ENCODE results near the gene DHRSX.
"Not testable (repeated sequence)": the region's sequence is repeated elsewhere in the genome, so short reads cannot be mapped to it uniquely, and the experiment has no call there.

DHRSX gene, protein sequence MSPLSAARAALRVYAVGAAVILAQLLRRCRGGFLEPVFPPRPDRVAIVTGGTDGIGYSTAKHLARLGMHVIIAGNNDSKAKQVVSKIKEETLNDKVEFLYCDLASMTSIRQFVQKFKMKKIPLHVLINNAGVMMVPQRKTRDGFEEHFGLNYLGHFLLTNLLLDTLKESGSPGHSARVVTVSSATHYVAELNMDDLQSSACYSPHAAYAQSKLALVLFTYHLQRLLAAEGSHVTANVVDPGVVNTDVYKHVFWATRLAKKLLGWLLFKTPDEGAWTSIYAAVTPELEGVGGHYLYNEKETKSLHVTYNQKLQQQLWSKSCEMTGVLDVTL

DNA sequence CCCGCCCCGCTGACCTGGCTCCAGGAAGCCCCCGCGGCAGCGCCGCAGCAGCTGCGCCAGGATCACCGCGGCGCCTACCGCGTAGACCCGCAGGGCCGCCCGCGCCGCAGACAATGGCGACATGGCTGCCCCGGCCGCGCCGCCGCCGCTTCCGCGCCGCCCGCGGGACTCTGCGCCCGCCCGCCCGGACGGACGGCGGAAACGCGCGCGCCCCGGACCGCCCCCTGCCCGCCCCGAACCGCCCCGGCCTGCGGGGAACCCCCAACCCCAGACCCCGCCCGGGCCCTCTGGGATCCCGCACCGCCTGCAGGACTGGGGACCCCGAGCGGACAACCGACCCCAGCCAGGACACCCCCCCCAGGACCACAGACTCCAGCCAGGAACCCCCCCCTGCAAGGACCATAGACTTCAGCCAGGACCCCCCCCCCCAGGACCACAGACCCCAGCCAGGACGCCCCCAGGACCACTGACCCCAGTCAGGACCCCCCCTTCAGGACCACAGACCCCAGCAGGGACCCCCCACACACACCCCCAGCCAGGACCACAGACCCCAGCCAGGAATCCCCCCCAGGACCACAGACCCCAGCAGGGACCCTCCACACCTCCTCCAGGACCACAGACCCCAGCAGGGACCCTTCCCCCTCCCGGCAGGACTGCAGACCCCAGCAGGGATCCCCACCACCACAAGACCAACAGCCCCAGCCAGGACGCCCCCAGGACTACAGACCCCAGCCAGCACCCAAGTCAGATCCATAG lies at the start of gene DHRSX, which contains the start of gene ZBED1:
Gene DHRSX (minus strand): TSS at position 174 of the 756 bp plus-strand sequence. CDS start 51 bp downstream, at position 123.
Gene ZBED1 (minus strand): TSS at position 174 of the 756 bp plus-strand sequence. CDS start 10,257 bp downstream, outside the sequence.
- DNase-seq: no peak

DNA sequence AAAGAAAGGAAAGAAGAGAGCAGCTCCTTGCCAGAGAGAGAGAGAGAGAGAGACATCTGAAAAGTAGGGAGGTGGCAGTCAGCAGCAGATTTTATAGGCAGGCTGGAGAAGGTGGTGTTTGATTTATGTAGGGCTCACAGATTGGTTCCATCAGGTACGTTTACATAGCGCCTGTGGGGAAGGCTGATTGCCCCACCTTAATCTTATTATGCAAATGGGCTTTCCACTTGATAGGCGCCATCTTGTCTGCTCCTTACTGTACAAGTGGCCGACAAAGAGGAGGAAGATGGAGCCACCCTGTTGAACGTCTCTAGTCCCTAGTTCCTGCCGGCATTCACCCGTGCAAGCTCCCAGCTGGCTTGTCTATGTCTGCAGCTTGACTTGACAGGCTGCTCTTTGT lies 49.1 kb upstream of the DHRSX start:
- no peak for DNase-seq

DNA sequence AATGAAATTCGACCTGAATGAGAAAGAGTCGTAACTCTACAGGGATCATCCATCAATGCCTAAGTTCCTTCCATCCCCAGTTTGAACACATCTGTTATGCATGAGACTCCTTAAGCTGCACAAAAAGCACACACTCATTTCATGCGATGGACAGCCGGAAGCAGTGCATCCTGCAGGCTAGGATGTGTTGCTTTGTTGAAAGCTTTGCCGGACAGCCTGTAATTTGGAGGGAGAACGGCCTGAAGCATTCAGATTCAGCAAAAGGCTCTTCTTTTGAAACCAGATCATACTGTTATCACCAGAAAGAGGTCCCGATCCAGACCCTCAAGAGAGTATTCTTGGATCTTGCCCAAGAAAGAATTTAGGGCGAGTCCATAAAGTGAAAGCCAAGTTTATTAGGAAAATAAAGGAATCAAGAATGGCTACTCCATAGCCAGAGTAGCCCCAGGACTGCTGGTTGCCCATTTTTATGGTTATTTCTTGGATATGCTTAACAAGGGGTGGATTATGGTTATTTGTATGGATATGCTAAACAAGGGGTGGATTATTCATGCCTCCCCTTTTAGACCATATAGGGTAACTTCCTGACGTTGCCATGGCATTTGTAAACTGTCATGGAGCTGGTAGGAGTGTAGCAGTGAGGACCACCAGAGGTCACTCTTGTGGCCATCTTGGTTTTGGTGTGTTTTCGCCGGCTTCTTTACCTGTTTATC lies 48.1 kb upstream of the DHRSX start:
- DNase-seq: no peak

DNA sequence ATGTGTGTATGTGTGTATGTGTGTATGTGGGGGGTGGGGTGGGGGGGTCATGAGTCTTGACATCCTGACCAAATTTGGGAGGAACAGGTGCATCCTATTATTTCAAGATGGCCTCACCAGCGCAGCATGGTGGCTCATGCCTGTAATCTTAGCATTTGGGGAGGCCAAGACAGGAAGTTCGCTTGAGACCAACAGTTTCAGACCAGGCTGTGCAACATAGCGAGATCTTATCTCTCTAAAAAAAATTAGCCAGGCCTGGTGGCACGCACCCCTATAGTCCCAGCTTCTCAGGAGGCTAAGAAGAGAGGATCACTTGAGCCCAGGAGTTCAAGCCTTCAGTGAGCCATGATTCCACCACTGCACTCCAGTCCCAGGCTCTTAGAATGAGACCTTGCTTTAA lies 47.0 kb upstream of the DHRSX start:
- no peak for DNase-seq

DNA sequence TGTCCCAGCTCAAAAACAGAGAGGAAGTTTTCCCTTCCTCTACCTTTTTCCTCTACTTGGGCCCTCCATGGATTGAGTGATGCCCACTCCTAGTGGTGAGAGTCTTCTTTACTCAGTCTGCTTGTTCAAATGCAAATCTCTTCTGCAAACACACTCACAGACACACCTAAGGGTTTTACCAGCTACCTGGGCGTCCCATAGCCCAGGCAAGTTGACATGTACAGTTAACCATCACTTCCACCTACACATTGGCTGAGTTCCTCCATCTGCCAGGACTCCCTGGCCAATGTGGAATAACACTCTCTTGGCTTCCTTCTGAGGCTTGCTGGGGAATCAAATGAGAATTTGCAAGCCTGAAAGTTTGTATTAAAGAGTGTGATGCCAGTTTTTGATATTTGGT lies 45.7 kb upstream of the DHRSX start:
- DNase-seq: no peak

DNA sequence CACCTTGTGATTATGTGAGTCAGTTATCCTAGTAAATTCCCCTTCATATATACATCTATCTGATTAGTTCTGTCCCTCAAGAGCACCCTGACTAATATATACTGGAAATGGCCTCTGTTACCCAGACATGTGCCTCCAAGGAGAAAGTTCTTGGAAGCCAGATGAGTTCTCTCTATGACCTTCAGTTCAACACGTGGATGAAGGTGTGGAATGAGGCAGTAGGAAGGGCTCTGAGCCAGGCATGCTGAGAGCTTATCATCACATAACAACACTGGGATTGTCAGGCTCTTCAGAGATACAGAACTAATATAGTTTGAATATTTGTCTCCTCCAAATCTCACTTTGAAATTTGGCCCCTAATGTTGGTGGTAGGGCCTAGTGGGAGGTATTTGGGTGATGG lies 44.4 kb upstream of the DHRSX start:
- DNase-seq: no peak

DNA sequence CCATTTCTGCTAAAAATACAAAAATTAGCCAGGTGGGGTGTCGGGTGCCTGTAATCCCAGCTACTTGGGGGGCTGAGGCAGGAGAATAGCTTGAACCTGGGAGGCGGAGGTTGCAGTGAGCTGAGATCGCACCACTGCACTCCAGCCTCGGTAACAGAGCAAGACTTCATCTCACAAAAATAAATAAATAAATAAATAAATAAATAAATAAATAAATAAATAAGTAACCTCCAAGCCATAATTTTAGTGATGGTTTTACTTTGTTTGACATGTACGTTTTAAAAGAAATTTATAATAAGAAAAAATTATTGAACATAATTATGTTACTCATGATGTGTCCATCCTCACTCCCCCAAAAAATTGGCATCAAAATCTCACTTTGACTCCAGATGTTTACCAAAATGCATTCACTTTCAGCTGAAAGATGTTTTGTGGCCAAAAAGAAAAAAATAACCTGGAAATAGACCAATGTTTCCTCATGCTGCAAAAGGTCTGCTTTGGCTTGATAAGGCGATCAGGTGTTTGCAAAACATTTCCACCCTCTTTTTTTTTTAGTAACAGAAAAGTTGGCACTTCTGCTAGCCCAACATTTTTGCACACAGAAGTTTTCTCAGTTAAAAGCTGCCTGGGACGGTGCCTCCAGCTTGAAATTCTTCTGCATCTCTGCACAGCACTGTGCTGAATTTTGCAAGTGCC lies 42.2 kb upstream of the DHRSX start:
- no peak for DNase-seq

DNA sequence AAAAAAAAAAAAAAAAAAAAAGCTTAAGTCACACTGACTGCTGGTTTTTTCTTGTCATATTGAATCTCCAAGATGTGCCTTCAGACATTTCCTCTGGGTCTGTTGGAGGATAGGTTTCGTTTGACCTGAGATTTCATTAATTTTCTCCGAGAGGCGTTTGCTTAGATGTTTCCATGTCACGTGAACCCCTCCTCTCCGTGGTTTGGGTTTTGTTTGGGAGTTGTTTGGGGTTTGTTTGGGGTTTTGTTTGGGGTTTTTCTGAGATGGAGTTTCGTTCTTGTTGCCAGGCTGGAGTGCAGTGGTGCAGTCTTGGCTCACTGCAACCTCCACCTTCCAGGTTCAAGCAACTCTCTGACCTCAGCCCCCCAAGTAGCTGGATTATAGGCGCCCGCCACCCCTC lies 40.8 kb upstream of the DHRSX start:
- DNase-seq: no peak

DNA sequence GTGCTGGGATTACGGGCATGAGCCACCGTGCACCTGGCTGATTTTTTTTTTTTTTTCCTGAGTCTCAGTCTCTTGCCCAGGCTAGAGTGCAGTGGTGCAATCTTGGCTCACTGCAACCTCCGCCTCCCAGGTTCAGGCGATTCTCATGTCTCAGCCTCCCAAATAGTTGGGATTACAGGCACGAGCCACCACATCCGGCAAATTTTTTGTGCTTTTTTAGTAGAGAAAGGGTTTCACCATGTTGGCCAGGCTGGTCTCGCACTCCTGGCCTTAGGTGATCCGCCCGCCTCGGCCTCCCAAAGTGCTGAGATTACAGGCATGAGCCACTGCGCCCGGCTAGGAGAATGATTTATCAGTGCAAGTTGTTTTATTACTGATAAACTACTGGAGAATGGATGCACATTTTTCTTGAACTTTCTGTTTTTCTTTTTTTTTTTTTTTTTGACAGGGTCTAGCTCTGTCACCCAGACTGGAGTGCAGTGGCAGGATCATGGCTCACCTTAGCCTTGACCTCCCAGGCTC lies 39.7 kb upstream of the DHRSX start:
- DNase-seq: no peak

DNA sequence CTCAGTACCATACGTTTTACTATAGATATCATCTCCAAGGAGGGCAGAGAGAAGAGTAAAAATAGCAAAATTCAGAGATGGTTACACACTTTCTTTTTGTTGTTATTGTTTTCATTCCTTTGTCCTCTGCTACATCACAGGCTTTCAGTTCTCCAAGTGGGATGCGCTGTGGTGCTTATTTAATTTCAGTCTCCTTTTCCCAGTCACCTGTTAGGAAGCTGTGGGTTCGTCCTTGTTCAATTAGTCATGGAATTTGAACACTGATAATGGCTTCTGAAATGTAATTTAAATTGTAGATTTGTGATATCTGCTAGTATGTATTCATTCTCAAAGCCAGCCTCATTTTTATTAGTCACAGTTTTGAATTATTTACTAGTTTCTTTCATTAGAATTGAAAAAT lies 38.8 kb upstream of the DHRSX start:
- no peak for DNase-seq

DNA sequence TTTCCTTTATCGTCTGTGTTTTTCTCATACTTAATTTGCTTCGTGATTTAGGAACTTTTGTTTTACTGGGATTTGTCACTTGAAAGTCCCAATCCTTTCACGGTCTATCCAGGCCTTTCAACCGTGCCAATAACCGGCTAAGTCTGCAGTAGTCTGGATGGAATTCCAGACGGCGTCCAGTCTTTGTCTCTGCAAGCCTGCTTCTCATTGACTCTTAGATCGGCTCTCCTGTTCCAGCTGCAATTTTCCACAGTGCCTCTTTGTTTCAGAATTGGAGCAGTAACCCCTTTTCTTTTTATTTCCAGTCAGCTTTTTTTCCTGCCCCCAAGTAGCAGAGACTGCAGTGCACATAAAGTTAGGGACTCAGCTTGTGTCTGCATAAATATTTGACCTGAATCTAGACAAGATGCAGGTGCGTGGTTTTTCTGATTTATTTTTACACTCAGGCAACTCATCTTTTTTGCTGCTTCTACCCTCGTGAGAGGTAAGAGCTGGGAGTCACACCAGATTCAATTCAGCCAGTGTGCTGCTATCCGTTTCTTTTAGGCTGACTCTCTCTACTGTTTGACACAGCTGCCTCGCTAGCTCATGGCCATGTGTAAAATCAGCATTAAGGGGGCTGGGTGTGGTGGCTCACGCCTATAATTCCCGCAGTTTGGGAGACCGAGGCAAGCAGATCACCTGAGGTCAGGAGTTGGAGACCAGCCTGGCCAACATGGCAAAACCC lies 37.4 kb upstream of the DHRSX start:
- peak; percentile 46 for DNase-seq

DNA sequence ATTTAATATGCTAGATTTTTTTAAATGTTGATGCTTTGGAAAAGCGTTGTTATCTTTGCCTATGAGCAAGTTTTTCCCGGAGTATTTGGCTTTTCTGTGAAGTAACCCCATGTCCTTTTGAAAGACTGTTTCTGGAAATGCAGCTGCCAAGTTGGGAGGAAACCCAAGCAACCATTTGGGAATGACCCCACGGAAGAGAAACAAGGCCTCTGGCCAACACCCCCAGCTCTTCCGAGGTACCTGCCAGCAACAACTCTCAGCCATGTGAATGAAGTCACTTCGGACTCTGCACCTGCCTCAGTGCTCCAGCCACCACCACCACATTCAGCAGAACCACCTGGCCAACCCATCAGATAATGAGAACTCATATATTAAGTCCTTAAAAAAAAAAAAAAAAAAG lies 36.2 kb upstream of the DHRSX start:
- no peak for DNase-seq

DNA sequence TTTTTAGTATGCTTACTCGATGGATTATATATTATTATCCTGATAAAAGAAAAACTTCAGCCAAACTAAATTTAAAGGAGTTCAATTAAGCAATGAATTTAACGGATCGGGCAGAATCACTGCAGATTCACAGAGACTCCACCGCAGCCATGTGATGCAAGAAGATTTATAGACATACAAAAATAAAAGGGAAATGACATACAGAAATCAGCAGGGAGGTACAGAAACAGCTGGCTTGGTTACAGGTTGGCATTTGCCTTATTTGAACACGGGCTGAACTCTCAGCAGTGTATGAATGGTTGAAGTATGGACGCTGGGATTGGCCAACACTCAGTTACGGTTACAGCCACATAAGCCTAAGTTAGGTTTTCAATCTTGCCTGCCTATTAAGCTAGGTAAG lies 35.4 kb upstream of the DHRSX start:
- no peak for DNase-seq

DNA sequence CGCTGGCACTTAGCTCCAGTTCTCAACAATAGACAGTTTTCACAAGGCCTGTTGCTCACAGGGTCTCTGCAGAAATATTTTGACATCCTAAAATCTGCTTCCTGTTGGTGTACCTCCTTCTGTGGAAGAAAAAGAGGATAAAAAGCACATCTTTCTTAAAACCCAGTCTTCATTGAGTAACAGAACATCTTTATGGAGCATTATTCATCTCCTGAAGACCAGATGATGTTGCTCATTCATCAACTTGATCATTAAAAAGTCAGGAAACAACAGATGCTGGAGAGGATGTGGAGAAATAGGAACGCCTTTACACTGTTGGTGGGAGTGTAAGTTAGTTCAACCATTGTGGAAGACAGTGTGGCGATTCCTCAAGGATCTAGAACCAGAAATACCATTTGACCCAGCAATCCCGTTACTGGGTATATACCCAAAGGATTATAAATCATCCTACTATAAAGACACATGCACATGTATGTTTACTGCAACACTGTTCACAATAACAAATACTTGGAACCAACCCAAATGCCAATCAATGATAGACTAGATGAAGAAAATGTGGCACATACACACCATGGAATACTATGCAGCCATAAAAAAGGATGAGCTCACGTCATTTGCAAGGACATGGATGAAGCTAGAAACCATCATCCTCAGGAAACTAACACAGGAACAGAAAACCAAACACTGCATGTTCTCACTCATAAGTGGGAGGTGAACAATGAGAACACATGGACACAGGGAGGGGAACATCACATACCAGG lies 33.7 kb upstream of the DHRSX start:
- DNase-seq: not testable (repeated sequence)

DNA sequence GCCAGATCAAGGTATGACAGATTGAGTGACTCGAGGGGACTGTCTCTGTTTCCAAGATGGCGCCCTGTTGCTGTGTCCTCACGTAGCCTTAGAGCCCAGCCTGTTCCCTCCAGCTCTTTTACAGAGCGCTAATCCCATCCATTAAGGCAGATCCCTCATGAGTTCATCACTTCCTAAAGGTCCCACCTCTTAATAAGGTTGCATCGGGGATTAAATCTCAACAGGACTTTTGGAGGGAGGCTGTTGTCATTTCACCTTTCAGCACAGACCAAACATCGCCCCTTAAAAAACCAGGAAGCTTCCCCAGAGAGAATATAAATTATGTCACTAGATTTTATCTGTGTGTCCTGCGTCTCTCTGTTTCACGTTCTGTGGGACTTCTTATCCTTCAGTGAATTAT lies 32.6 kb upstream of the DHRSX start:
- no peak for DNase-seq

DNA sequence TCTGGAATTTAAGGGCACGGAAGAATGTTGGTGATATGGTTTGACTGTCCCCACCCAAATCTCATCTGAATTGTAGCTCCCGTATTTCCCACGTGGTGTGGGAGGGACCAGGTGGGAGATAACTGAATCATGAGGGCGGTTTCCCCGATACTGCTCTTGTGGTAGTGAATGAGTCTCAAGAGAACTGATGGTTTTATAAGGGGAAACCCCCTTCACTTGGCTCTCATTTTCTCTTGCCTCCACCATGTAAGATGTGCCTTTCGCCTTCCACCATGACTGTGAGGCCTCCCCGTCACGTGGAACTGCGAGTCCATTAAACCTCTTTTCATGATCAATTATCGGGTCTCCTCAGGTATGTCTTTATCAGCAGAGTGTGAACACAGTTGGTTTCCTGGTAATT lies 25.6 kb upstream of the DHRSX start:
- no peak for DNase-seq

DNA sequence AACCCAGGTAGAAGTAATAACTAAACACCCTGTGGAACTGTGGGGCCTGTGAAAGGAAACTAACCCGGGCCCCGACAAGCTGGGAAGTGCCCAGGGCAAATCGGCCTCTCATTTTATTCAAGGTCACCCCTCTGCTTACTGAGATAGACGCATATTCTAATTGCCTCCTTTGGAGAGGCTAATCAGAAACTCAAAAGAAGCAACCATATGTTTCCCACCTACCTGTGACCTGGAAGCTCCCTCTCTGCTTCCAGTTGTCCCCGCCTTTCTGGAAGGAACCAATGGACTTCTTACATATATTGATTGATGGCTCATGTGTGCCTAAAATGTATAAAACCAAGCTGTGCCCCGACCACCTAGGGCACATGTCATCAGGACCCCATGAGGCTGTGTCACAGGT lies 23.1 kb upstream of the DHRSX start:
- DNase-seq: no peak

DNA sequence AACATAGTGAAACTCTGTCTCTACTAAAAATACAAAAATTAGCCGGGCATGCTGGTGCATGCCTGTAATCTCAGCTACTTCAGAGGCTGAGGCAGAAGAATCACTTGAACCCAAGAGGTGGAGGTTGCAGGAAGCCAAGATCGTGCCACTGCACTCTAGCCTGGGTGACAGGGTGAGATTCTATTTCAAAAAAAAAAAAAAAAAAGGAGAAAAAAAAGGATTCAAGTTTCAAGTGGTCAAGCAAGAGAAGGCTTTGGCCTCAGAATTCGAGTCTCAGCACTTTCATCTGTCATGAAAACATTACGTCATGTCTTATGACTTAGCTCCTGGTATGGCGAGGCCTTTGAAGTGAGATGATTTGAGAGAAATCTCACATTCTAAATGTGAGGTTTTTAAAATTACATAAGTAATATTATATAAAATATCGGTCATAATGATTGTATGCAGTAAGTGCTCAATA lies 21.2 kb upstream of the DHRSX start:
- DNase-seq: no peak

DNA sequence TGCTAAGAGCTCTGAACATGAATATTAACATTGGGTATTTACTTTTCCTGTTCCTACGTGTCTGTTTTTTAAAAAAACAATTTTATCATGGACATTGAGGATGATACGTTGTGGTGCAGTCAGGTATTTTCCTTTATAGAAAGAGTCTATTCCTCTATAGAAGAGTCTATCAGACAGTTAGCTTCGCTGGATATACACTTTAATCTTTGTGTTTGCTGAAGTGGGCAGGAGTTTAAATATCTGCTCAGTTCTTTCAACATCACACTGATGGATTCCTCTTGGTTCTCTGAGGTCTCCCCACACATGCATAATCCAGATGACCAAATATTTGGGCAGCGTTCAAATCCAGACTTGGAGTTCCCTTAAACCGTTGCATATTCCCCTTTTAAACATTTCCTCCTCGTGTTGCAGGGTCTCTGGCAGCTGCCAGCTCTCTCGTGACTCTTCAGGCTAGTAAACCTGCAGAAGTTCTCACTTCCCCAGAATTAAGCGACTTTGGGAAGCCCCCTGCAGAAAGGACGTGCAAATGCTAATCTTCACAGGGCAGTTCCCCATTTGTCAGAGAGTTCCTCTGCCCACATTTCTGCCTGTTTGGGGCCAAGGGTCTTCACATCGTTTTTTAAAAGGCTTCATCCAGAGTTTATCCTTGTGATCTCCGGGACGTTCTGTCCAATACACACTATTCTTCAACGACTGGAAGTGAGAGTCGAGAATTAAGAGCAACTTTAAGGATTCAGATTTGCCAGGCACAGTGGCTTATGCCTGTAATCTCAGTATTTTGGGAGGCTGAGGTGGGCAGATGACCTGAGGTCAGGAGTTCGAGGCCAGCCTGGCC lies 20.5 kb upstream of the DHRSX start:
- no peak for DNase-seq

DNA sequence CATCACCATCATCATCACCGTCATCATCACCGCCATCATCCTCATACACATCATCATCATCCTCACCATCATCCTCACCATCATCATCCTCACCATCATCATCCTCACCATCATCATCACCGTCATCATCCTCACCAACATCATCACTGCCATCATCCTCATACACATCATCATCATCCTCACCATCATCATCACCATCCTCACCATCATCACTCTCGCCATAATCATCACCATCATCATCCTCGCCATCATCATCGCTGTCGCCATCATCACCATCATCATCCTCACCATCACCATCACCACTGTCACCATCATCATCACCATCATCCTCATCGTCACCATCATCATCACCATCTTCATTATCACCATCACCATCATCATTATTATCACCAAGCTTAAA lies 19.8 kb upstream of the DHRSX start:
- DNase-seq: no peak
